ENCODE data around the gene SWT1. TPM values are rescaled to one million over a fixed set of nuclear protein-coding genes. Genes with fewer than 3 reads are reported as not detected.
"Not testable (repeated sequence)": the region's sequence is repeated elsewhere in the genome, so short reads cannot be mapped to it uniquely, and the experiment has no call there.

SWT1 gene
- total RNA-seq, 1 donor from 2014 or later = 2.1 TPM

- Mint-ChIP-seq H3K36me3 (ENCODE audit: low read depth) (peaks cover 3% of the 10 kb centered on the region), H3K27me3 (ENCODE audit: low read depth) (no peaks in the 10 kb centered on the region), H3K27ac (no peak overlapping the region), H3K4me1 (ENCODE audit: low read depth) (peaks cover 22% of the 10 kb centered on the region), H3K9me3 (peaks cover 7% of the 10 kb centered on the region), H3K4me3 (ENCODE audit: low read depth) (no peak overlapping the region)
- no peak for DNase-seq (ENCODE audit: low spot score)
- intact Hi-C loops (cut with micrococcal nuclease) = loop anchor here (5.0 kb wide), 1 partner anchor 445 kb away; no protein-coding TSS in a partner anchor
Measured at GRCh38 chr1:185237661-185238060, 80.7 kb downstream of the SWT1 start.

- Mint-ChIP-seq H3K36me3 (ENCODE audit: low read depth) (peaks cover 3% of the 10 kb centered on the region), H3K4me1 (ENCODE audit: low read depth) (peaks cover 22% of the 10 kb centered on the region), H3K27ac (no peak overlapping the region), H3K27me3 (ENCODE audit: low read depth) (no peaks in the 10 kb centered on the region), H3K4me3 (ENCODE audit: low read depth) (no peak overlapping the region), H3K9me3 (peaks cover 7% of the 10 kb centered on the region)
- intact Hi-C loops (cut with micrococcal nuclease) = loop anchor here (5.0 kb wide), 1 partner anchor 444 kb away; no protein-coding TSS in a partner anchor
- no peak for DNase-seq (ENCODE audit: low spot score)
Measured at GRCh38 chr1:185238447-185238846, 81.5 kb downstream of the SWT1 start.

GRCh38 chr1:185239861-185240260 lies 82.9 kb downstream of the SWT1 start:
- Mint-ChIP-seq H3K27me3 (ENCODE audit: low read depth) (no peaks in the 10 kb centered on the region), H3K9me3 (peaks cover 7% of the 10 kb centered on the region), H3K27ac (no peak overlapping the region), H3K36me3 (ENCODE audit: low read depth) (peaks cover 3% of the 10 kb centered on the region), H3K4me1 (ENCODE audit: low read depth) (peaks cover 24% of the 10 kb centered on the region), H3K4me3 (ENCODE audit: low read depth) (no peak overlapping the region)
- DNase-seq (ENCODE audit: low spot score) = no peak
- intact Hi-C loops (cut with micrococcal nuclease) = loop anchor here (5.0 kb wide), 2 partner anchors 327 to 442 kb away; no protein-coding TSS in a partner anchor

- no peak overlapping the region for H3K4me3 Mint-ChIP-seq (ENCODE audit: low read depth)
- H3K27me3 Mint-ChIP-seq (ENCODE audit: low read depth) = no peaks in the 10 kb centered on the region
- peaks cover 24% of the 10 kb centered on the region for H3K4me1 Mint-ChIP-seq (ENCODE audit: low read depth)
- intact Hi-C loops (cut with micrococcal nuclease) = loop anchor here (5.0 kb wide), 1 partner anchor 326 kb away; no protein-coding TSS in a partner anchor
- peaks cover 3% of the 10 kb centered on the region for H3K36me3 Mint-ChIP-seq (ENCODE audit: low read depth)
- H3K27ac Mint-ChIP-seq = no peak overlapping the region
- peaks cover 7% of the 10 kb centered on the region for H3K9me3 Mint-ChIP-seq
- DNase-seq (ENCODE audit: low spot score) = no peak
Measured at GRCh38 chr1:185241127-185241526, 84.2 kb downstream of the SWT1 start.

GRCh38 chr1:185244015-185244747 lies 87.2 kb downstream of the SWT1 start:
- no peaks in the 10 kb centered on the region for H3K27me3 Mint-ChIP-seq (ENCODE audit: low read depth)
- no peaks in the 10 kb centered on the region for H3K36me3 Mint-ChIP-seq (ENCODE audit: low read depth)
- H3K27ac Mint-ChIP-seq = no peak overlapping the region
- intact Hi-C loops (cut with micrococcal nuclease) = loop anchor here (5.0 kb wide), 1 partner anchor 323 kb away; no protein-coding TSS in a partner anchor
- no peak overlapping the region for H3K4me3 Mint-ChIP-seq (ENCODE audit: low read depth)
- peaks cover 18% of the 10 kb centered on the region for H3K4me1 Mint-ChIP-seq (ENCODE audit: low read depth)
- H3K9me3 Mint-ChIP-seq = no peaks in the 10 kb centered on the region
- DNase-seq (ENCODE audit: low spot score) = no peak

GRCh38 chr1:185245466-185245865 lies 88.5 kb downstream of the SWT1 start:
- Mint-ChIP-seq H3K27ac (no peak overlapping the region), H3K4me3 (ENCODE audit: low read depth) (no peak overlapping the region), H3K4me1 (ENCODE audit: low read depth) (peaks cover 8% of the 10 kb centered on the region), H3K9me3 (no peaks in the 10 kb centered on the region), H3K27me3 (ENCODE audit: low read depth) (no peaks in the 10 kb centered on the region), H3K36me3 (ENCODE audit: low read depth) (no peaks in the 10 kb centered on the region)
- no peak for DNase-seq (ENCODE audit: low spot score)
- intact Hi-C loops (cut with micrococcal nuclease) = no loop called here

GRCh38 chr1:185249563-185249962 lies 92.6 kb downstream of the SWT1 start:
- intact Hi-C loops (cut with micrococcal nuclease) = no loop called here
- no peak overlapping the region for H3K27ac Mint-ChIP-seq
- no peaks in the 10 kb centered on the region for H3K4me1 Mint-ChIP-seq (ENCODE audit: low read depth)
- no peaks in the 10 kb centered on the region for H3K27me3 Mint-ChIP-seq (ENCODE audit: low read depth)
- H3K9me3 Mint-ChIP-seq = no peaks in the 10 kb centered on the region
- no peak for DNase-seq (ENCODE audit: low spot score)
- no peak overlapping the region for H3K4me3 Mint-ChIP-seq (ENCODE audit: low read depth)
- H3K36me3 Mint-ChIP-seq (ENCODE audit: low read depth) = no peaks in the 10 kb centered on the region

- no peaks in the 10 kb centered on the region for H3K9me3 Mint-ChIP-seq
- DNase-seq (ENCODE audit: low spot score) = no peak
- H3K4me1 Mint-ChIP-seq (ENCODE audit: low read depth) = no peaks in the 10 kb centered on the region
- intact Hi-C loops (cut with micrococcal nuclease) = no loop called here
- no peaks in the 10 kb centered on the region for H3K36me3 Mint-ChIP-seq (ENCODE audit: low read depth)
- no peak overlapping the region for H3K4me3 Mint-ChIP-seq (ENCODE audit: low read depth)
- H3K27me3 Mint-ChIP-seq (ENCODE audit: low read depth) = no peaks in the 10 kb centered on the region
- H3K27ac Mint-ChIP-seq = no peak overlapping the region
Measured at GRCh38 chr1:185250063-185250462, 93.1 kb downstream of the SWT1 start.

- H3K36me3 Mint-ChIP-seq (ENCODE audit: low read depth); intact Hi-C loops (cut with micrococcal nuclease); H3K27ac Mint-ChIP-seq; H3K4me3 Mint-ChIP-seq (ENCODE audit: low read depth); H3K4me1 Mint-ChIP-seq (ENCODE audit: low read depth); DNase-seq (ENCODE audit: low spot score); H3K27me3 Mint-ChIP-seq (ENCODE audit: low read depth); H3K9me3 Mint-ChIP-seq: not testable (repeated sequence)
Measured at GRCh38 chr1:185251928-185252327, 95.0 kb downstream of the SWT1 start.

- DNase-seq (ENCODE audit: low spot score); H3K9me3 Mint-ChIP-seq; H3K27me3 Mint-ChIP-seq (ENCODE audit: low read depth); H3K4me3 Mint-ChIP-seq (ENCODE audit: low read depth); H3K36me3 Mint-ChIP-seq (ENCODE audit: low read depth); H3K4me1 Mint-ChIP-seq (ENCODE audit: low read depth); intact Hi-C loops (cut with micrococcal nuclease); H3K27ac Mint-ChIP-seq: not testable (repeated sequence)
Measured at GRCh38 chr1:185252404-185252803, 95.4 kb downstream of the SWT1 start.

GRCh38 chr1:185255595-185255994 lies 98.6 kb downstream of the SWT1 start:
- H3K9me3 Mint-ChIP-seq; intact Hi-C loops (cut with micrococcal nuclease); H3K27ac Mint-ChIP-seq; DNase-seq (ENCODE audit: low spot score); H3K4me1 Mint-ChIP-seq (ENCODE audit: low read depth); H3K4me3 Mint-ChIP-seq (ENCODE audit: low read depth); H3K27me3 Mint-ChIP-seq (ENCODE audit: low read depth); H3K36me3 Mint-ChIP-seq (ENCODE audit: low read depth): not testable (repeated sequence)

- intact Hi-C loops (cut with micrococcal nuclease); H3K4me1 Mint-ChIP-seq (ENCODE audit: low read depth); H3K27me3 Mint-ChIP-seq (ENCODE audit: low read depth); DNase-seq (ENCODE audit: low spot score); H3K9me3 Mint-ChIP-seq; H3K36me3 Mint-ChIP-seq (ENCODE audit: low read depth): not testable (repeated sequence)
- peak overlapping the region; percentile 58 for H3K27ac Mint-ChIP-seq
- peak overlapping the region; percentile 64 for H3K4me3 Mint-ChIP-seq (ENCODE audit: low read depth)
Measured at GRCh38 chr1:185257116-185257949, 100.4 kb downstream of the SWT1 start.

- Mint-ChIP-seq H3K36me3 (ENCODE audit: low read depth) (no peaks in the 10 kb centered on the region), H3K4me1 (ENCODE audit: low read depth) (peaks cover 8% of the 10 kb centered on the region), H3K4me3 (ENCODE audit: low read depth) (peak overlapping the region; percentile 47), H3K9me3 (no peaks in the 10 kb centered on the region), H3K27ac (peak overlapping the region; percentile 38), H3K27me3 (ENCODE audit: low read depth) (no peaks in the 10 kb centered on the region)
- intact Hi-C loops (cut with micrococcal nuclease) = no loop called here
- no peak for DNase-seq (ENCODE audit: low spot score)
Measured at GRCh38 chr1:185257950-185258208, 100.9 kb downstream of the SWT1 start.

Data from activated T-helper 2 cell treated with anti-CD3 and anti-CD28 coated beads, Interferon-gamma antibody, Interleukin-2, Interleukin-4, amounts not matched to agents 10 μg/mL and 5 μg/mL and 100 μg/mL, durations not matched to agents 14 hours and 24 hours and 36 hours (primary cell).